ENCODE data around the gene ZCCHC3. TPM values are rescaled to one million over a fixed set of nuclear protein-coding genes. Genes with fewer than 3 reads are reported as not detected.

ZCCHC3 gene
- polyA plus RNA-seq, 3 donors from 2014 or later = 2.1 to 14.0 (median 6.1) TPM

DNA sequence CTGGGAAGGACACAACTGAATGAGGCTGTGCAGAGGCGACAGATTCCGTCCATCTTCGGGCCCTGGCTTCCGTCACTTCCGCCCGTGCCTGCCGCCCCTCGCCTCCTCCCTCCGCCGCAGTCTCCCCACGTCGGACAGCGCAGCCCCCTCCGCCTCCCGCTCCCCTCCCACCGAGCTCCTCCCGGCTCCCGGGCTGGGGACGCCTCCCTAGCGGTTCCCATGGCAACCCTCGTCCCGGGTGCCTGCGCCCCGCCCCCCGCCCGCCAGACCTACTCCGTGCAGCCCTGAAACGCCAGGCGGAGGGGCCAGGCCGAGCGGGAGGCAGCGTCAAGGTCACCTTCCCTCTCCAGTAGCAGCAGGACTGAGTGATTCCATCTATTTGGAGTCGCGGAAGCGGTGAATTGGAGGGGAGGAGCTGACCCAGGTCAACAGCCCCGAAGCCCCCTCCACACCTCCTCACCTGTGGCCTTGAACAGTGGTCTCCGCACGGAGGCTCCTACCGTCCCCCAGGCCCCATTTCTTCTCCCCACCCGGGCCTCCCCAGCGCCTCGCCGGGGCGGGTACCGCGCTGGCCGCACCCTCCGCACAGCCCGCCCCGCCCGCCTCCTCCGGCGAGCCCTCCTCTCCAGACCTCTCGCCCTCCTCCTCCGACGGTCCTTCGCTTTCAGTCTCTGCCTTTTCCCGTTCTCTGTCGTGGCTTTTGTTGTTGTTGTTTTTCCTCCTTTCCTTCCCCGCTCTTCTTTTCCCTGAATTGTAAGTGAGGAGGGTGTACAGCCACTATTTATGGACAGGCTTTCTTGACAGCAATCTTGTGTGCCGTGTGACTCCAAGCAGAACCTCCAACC lies 50.5 kb downstream of the ZCCHC3 start:
- peaks cover 0 to 3% (median 0%) of the 10 kb centered on the region in 3 donors for H3K36me3 Mint-ChIP-seq
- no peaks in the 10 kb centered on the region for H3K9me3 Mint-ChIP-seq
- peaks cover 3 to 6% (median 4%) of the 10 kb centered on the region in 3 donors for H3K27me3 Mint-ChIP-seq (ENCODE audit: low read depth in 3 of 3)
- H3K4me3 Mint-ChIP-seq = peak overlapping the region; percentile 88 to 98 (median 97)
- peak; percentile 65 to 69 (median 68) for DNase-seq
- H3K4me1 Mint-ChIP-seq = peaks cover 16 to 25% of the 10 kb centered on the region in 2 donors
- H3K27ac Mint-ChIP-seq = peak overlapping the region; percentile 63 to 90 (median 88)

GRCh38 chr20:348972-349841 lies 51.8 kb downstream of the ZCCHC3 start:
- Mint-ChIP-seq H3K27ac (no peak overlapping the region), H3K4me3 (peak overlapping the region in 3 of 5 donors; percentile 88 to 98 (median 91)), H3K27me3 (ENCODE audit: low read depth in 3 of 3) (peaks cover 3 to 6% (median 4%) of the 10 kb centered on the region in 3 donors), H3K9me3 (no peaks in the 10 kb centered on the region), H3K4me1 (peaks cover 16 to 25% of the 10 kb centered on the region in 2 donors), H3K36me3 (no peaks in the 10 kb centered on the region)
- no peak for DNase-seq

Other genes with a start within 250 kb of the ZCCHC3 start
- gene DEFB125, start 209.9 kb upstream of the ZCCHC3 start, polyA plus RNA-seq = not detected
- gene DEFB126, start 155.0 kb upstream of the ZCCHC3 start, polyA plus RNA-seq = not detected
- not detected for gene DEFB127, start 140.1 kb upstream of the ZCCHC3 start, polyA plus RNA-seq
- gene DEFB128, start 107.9 kb upstream of the ZCCHC3 start, polyA plus RNA-seq = not detected
- not detected for gene DEFB129, start 70.3 kb upstream of the ZCCHC3 start, polyA plus RNA-seq
- not detected for gene DEFB132, start 39.8 kb upstream of the ZCCHC3 start, polyA plus RNA-seq
- under 1 TPM; 0.23 to 0.50 (median 0.32) TPM for gene C20orf96, start 6.8 kb upstream of the ZCCHC3 start, polyA plus RNA-seq
- under 1 TPM; 0.08 to 0.27 (median 0.21) TPM for gene SOX12, start 28.0 kb downstream of the ZCCHC3 start, polyA plus RNA-seq
- 1 to 10 TPM; 6.7 to 8.9 (median 7.1) TPM for gene NRSN2, start 49.5 kb downstream of the ZCCHC3 start, polyA plus RNA-seq
- gene TRIB3, start 83.2 kb downstream of the ZCCHC3 start, polyA plus RNA-seq = 10 to 100 TPM; 17.0 to 27.6 (median 25.0) TPM
- gene RBCK1, start 110.7 kb downstream of the ZCCHC3 start, polyA plus RNA-seq = 100 to 1,000 TPM; 110 to 131 (median 126) TPM
- gene TBC1D20, start 165.0 kb downstream of the ZCCHC3 start, polyA plus RNA-seq = 10 to 100 TPM; 19.4 to 38.3 (median 33.2) TPM
- gene CSNK2A1, start 246.2 kb downstream of the ZCCHC3 start, polyA plus RNA-seq = 10 to 100 TPM; 39.9 to 65.9 (median 60.1) TPM